ENCODE results near the gene OR4B1. TPM values are rescaled to one million over a fixed set of nuclear protein-coding genes. Genes with fewer than 3 reads are reported as not detected.

Gene OR4B1
- total RNA-seq, 1 experiment from 2014 or later = not detected

- Mint-ChIP-seq H3K4me1 (no peaks in the 10 kb centered on the region), H3K27ac (no peak overlapping the region), H3K4me3 (no peak overlapping the region), H3K36me3 (ENCODE audit: insufficient read depth in 1 of 3, low read depth in 3 of 3) (peaks cover 0 to 40% (median 3%) of the 10 kb centered on the region in 3 experiments; a peak in 5 of 7 replicates), H3K9me3 (peaks cover 93 to 96% of the 10 kb centered on the region in 2 experiments), H3K27me3 (ENCODE audit: low read depth) (peaks cover 1% of the 10 kb centered on the region; the same call in 1 of the 2 replicates)
- Histone ChIP-seq H3K14ac (ENCODE audit: insufficient read depth, low read length) (no peak overlapping the region), H3K27me3 (ENCODE audit: insufficient read depth, low read length) (no peaks in the 10 kb centered on the region), H4K8ac (replicated peaks; ENCODE audit: insufficient read length, low read depth, low read length) (no peak overlapping the region), H4K20me1 (ENCODE audit: control insufficient read depth, insufficient read depth, insufficient read length) (no peaks in the 10 kb centered on the region), H2BK15ac (ENCODE audit: low read depth, low read length) (no peak overlapping the region), H3K4ac (ENCODE audit: low read depth, low read length) (no peak overlapping the region), H2BK20ac (ENCODE audit: low read depth, low read length, poor library complexity, severe bottlenecking) (no peak overlapping the region), H2AK5ac (ENCODE audit: insufficient read length, low read length) (no peak overlapping the region), H3K23me2 (ENCODE audit: insufficient read length, low read depth, low read length, poor library complexity, severe bottlenecking) (no peaks in the 10 kb centered on the region), H3K56ac (ENCODE audit: insufficient read length, low read depth, low read length) (no peak overlapping the region), H3K23ac (ENCODE audit: insufficient read length, low read depth, low read length) (no peak overlapping the region), H2AFZ (ENCODE audit: low read length) (no peak overlapping the region), H2BK5ac (ENCODE audit: insufficient read length, low read length) (no peak overlapping the region), H3K79me1 (ENCODE audit: insufficient read depth, low read depth, low read length, poor library complexity, severe bottlenecking) (no peaks in the 10 kb centered on the region), H3K9me3 (ENCODE audit: control insufficient read depth, low read depth, low read length) (peaks cover 85% of the 10 kb centered on the region), H2BK12ac (ENCODE audit: insufficient read length, low read depth, low read length) (no peak overlapping the region), H4K5ac (ENCODE audit: insufficient read length, low read depth, low read length) (no peak overlapping the region), H3K9ac (ENCODE audit: extremely low read depth, insufficient read length, low read length) (no peak overlapping the region), H3K27ac (ENCODE audit: insufficient read length, low read depth, low read length) (no peak overlapping the region), H3K4me2 (ENCODE audit: insufficient read depth, insufficient read length, low read length) (no peak overlapping the region), H3K4me1 (ENCODE audit: insufficient read depth, low read length) (no peaks in the 10 kb centered on the region), H3T11ph (ENCODE audit: low read length) (no peak overlapping the region), H4K91ac (ENCODE audit: insufficient read length, low read depth, low read length) (no peak overlapping the region), H2BK120ac (ENCODE audit: low read depth, low read length, poor library complexity, severe bottlenecking) (no peak overlapping the region), H3K79me2 (ENCODE audit: insufficient read depth, low read length) (no peaks in the 10 kb centered on the region), H3K18ac (ENCODE audit: insufficient read length, low read depth, low read length) (no peak overlapping the region)
- DNase-seq = no peak
- no CpG with 5 or more reads among the region's 3 CpGs for WGBS (ENCODE audit: extremely low coverage, insufficient read length, low lambda C conversion rate)
- TF ChIP-seq CTCF (conservative IDR thresholded peaks at IDR 0.05) = no peak
Observed at GRCh38 chr11:48242501-48242900, 25.9 kb downstream of the OR4B1 start.

Measured in H9 (cell line).